Smooth muscle cell of the brain vasculature (primary cell): ENCODE results near the gene PPP1R9A.
"Not testable (repeated sequence)": the region's sequence is repeated elsewhere in the genome, so short reads cannot be mapped to it uniquely, and the experiment has no call there.

Experiments
- DNase-seq: peaks from one replicate; pipeline ENCODE4 v3.0.0-alpha.2; 2012; ENCODE audit warnings: low read depth, low spot score

Gene PPP1R9A

GRCh38 chr7:94975336-94975735 is 67.9 kb downstream of the PPP1R9A start:
- DNase-seq: peak; percentile 37

GRCh38 chr7:94980418-94981142 is 73.2 kb downstream of the PPP1R9A start:
- no peak for DNase-seq

DNA sequence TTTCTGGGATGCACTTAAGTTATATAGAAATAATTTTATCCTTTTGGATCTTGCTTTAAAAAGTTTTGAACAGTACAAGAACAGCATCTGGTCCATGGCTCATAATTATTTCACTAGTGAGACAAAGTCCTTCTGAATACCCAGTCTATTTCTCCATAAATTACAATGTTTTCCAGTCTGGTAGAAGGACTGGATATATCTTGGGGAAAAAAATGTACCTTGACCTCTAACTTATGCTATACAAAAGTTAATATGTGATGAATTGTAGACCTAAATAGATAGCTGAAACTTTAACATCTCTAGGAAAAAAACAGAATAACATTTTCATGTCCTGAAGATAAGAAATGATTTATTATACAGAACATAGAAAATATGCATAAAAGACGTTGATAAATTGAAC is 88.5 kb downstream of the PPP1R9A start:
- DNase-seq: no peak

GRCh38 chr7:94996369-94996768 is 89.0 kb downstream of the PPP1R9A start:
- DNase-seq: no peak

DNA sequence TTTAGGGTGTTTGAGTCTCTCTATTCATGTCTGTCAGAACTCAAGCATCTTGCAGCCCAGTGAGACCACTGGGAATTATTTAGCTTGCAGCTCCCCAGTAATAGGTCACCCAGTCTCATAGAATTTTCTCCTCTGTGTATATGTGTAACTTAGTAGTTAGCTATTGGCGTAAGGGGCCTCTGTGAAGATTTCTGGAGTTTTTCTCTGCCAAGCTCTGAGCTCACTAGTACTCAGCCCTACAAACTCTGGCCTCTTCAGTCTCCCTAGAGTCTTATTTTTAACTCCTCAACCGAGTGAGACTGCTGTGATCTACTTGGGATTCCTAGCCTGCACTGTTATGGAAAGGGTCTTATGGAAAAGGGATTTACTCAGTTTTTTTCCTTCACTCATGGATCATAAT is 90.2 kb downstream of the PPP1R9A start:
- DNase-seq: no peak

- DNase-seq: no peak
Observed at GRCh38 chr7:94998266-94999068, 91.1 kb downstream of the PPP1R9A start.

DNA sequence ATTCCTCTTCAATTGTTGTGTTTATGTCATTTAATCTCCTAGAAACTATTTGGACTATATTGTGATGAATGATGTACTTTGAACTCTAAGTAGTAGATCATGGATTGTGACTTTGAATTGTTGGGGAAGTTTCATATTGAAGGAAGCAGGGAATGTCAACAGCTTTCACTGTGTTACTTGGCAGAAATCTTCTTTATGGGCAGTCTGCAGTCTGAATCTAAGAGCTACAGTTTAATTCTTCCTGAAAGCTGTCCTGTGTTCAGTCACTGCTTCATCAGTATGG is 91.6 kb downstream of the PPP1R9A start:
- DNase-seq: no peak

DNA sequence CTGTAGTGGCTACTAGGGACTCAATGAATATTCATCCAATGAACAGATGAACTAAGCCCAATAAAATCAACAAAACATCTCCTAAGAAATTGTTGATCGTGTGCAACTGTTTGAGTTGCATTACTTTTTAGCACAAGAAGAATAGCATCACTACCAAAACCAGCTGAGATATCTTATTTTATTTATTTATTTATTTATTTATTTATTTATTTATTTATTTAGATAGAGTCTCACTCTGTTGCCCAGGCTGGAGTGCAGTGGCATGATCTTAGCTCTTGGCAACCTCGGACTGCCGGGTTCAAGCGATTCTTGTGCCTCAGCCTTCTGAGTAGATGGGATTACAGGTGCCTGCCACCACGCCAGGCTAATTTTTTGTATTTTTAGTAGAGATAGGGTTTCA is 92.2 kb downstream of the PPP1R9A start:
- not testable (repeated sequence) for DNase-seq

GRCh38 chr7:95001258-95001657 is 93.9 kb downstream of the PPP1R9A start:
- no peak for DNase-seq

- DNase-seq: no peak
Observed at GRCh38 chr7:95001815-95002561, 94.6 kb downstream of the PPP1R9A start.

DNA sequence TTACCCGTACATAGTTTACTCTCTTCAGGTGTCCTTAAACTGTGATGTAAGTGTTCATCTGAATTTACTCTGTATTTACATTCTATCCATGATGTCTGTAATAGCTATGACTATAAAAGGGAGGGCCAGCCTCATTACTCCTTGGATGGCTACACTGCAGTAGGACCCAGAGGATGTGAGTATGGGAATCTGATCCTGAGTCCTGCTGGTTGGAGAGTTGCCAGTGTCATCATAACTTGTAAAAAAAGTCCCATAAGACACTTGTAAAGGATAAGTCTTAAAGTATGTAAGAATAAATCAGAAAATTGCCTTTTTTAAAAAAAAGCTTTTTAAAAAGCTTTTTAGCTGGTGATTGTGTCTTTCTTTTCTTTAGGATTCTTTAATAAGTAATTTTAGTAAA is 95.4 kb downstream of the PPP1R9A start:
- DNase-seq: no peak

GRCh38 chr7:95004618-95005247 is 97.3 kb downstream of the PPP1R9A start:
- no peak for DNase-seq

- DNase-seq: no peak
Observed at GRCh38 chr7:95006010-95006409, 98.6 kb downstream of the PPP1R9A start.

GRCh38 chr7:95008773-95009172 is 101.4 kb downstream of the PPP1R9A start:
- DNase-seq: not testable (repeated sequence)

DNA sequence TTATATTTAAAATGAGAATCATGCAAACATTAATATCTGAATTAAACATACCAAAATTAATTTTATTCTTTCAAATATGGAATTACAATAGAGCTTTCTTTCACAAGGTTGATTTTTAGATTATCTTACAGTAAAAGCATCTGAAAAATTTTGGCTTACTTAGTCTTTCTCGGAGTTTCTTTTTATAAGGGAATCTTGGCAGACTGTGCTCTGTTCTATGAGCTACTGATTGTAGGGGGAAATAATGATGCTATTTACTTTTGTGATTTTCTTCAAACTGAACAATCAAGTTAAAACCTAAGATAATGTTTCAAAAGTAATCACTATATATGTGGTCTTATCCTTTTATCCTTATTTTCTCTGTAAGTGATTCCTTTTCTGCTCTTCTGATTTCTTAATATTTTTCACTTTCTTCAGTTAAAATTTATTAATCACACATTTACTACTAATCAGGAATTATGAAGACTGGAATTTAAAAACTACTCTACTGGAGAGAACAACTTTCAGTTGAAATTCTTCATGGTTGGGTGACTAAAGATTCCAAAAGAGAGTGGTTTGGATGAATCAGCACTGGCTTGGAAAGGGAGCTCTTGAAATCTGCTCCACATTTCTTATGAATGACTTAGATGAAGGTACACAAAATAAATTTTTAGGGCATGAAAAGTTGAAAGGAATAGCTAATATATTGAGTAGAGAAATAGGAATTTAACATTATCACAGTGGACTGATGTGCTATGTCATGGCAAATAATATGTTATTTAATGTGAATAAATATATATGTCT is 103.9 kb downstream of the PPP1R9A start:
- no peak for DNase-seq

DNA sequence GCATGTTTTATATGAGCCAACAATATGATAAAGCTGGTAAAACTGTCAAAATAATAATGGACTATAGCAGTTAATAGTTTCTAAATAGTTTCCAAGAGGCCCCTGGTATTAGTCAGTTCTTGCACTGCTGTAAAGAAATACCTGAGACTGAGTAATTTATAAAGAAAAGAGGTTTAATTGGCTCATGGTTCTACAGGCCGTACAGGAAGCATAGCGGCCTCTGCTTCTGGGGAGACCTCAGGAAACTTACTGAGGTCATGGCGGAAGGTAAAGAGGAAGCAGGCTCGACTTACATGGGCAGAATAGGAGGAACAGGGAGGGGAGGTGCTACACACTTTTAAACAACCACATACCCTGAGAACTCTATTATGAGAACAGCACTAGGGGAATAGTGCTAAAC is 104.6 kb downstream of the PPP1R9A start:
- no peak for DNase-seq

DNA sequence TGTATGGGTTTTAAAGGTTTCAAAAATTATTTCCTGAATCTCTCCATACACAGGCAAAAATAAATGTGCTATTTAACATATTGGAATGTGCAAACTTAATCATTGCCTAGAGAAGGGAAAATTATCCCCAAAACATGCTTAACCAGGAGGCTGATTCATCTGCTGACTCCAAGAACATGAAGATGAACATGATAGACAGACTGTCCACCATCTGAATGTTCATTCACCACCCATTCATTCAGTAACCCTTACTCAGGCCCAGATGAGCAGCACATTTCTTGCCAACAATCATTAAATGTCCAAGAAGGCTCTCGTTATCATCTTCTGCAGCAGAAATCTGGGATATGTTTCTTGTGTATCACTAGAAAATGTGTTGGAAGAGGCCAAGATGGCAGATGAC is 110.6 kb downstream of the PPP1R9A start:
- DNase-seq: no peak

DNA sequence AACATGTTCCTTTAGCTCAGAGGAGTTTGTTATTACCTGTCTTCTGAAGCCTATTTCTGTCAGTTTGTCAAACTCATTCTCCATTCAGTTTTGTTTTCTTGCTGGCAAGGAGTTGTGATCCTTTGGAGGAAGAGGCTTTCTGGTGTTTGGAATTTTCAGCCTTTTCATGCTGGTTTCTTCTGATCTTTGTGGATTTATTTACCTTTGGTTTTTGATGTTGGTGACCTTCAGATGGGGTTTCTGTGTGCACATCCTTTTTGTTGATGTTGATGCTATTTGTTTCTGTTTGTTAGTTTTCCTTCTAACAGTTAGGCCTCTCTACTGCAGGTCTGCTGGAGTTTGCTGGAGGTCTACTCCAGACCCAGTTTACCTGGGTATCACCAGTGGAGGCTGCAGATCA is 118.6 kb downstream of the PPP1R9A start:
- no peak for DNase-seq

GRCh38 chr7:95026421-95027072 is 119.2 kb downstream of the PPP1R9A start:
- DNase-seq: no peak

DNA sequence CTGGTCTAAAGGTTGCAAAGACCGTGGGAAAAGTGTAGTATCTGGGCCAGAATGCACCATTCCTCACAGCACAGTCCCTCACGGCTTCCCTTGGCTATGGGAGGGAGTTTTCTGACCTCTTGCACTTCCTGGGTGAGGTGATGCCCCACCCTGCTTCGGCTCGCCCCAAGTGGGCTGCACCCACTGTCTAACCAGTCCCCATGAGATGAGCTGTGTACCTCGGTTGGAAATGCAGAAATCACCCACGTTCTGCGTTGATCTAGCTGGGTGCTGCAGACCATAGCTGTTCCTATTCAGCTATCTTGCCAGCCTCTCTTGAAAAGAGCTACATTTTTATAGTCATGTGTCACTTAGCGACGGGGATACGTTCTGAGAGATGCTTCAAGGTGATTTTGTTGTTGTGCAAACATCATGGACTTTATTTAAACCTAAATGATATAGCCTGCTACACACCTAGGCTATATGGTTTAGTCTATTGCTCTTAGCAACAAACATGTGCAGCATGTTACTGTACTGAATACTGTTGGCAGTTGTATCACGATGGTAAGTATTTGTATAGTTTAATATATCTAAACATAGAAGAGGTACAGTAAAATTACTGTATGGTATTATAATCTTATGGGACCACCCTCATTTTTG is 120.0 kb downstream of the PPP1R9A start:
- DNase-seq: no peak
